ENCODE measurements around the gene SMIM22. TPM values are rescaled to one million over a fixed set of nuclear protein-coding genes. Genes with fewer than 3 reads are reported as not detected.
"Not testable (repeated sequence)": the region's sequence is repeated elsewhere in the genome, so short reads cannot be mapped to it uniquely, and the experiment has no call there.

SMIM22 gene
- total RNA-seq, 1 donor from 2014 or later: not detected

DNA sequence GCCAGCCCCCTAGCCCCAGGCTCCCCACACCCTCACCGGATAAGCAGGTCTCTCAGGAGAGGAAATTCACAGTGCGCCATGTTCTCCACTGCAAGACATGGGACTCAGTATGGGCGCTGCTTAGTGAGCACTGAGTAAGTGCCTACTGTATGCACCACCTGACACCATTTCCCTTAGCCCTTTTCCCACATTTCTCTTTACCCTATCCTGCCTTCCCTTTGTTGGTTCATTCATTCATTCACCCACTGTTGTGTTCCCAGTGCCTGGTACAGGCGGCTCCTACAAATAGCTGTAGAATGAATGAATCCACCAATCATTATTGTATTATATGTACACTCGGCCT lies 17.1 kb upstream of the SMIM22 start:
- Mint-ChIP-seq H3K9me3 (no peaks in the 10 kb centered on the region), H3K4me1 (no peaks in the 10 kb centered on the region), H3K27me3 (no peaks in the 10 kb centered on the region), H3K27ac (no peak overlapping the region), H3K36me3 (ENCODE audit: low read depth) (no peaks in the 10 kb centered on the region), H3K4me3 (no peak overlapping the region)
- DNase-seq: no peak
- intact Hi-C loops (cut with micrococcal nuclease): no loop called here

DNA sequence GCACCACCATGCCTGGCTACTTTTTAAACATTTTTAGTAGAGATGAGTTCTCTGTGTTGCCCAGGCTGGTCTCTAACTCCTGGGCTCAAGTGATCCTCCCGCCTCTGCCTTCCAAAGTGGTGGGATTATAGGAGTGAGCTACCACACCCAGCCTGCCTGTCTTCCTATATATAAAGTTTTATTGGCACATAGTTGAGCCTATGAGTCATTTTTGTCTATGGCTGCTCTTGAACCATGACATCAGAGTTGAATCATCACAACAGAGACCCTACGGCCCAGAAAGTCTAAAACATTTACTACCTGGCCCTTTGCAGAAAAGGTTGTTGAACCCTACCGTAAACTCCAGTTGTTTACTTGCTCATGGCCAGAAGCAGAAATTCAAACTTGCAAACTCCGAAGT lies 14.9 kb upstream of the SMIM22 start:
- H3K27me3 Mint-ChIP-seq: no peaks in the 10 kb centered on the region
- H3K4me1 Mint-ChIP-seq: no peaks in the 10 kb centered on the region
- intact Hi-C loops (cut with micrococcal nuclease): no loop called here
- DNase-seq: no peak
- H3K36me3 Mint-ChIP-seq (ENCODE audit: low read depth): no peaks in the 10 kb centered on the region
- no peaks in the 10 kb centered on the region for H3K9me3 Mint-ChIP-seq
- H3K27ac Mint-ChIP-seq: no peak overlapping the region
- no peak overlapping the region for H3K4me3 Mint-ChIP-seq

DNA sequence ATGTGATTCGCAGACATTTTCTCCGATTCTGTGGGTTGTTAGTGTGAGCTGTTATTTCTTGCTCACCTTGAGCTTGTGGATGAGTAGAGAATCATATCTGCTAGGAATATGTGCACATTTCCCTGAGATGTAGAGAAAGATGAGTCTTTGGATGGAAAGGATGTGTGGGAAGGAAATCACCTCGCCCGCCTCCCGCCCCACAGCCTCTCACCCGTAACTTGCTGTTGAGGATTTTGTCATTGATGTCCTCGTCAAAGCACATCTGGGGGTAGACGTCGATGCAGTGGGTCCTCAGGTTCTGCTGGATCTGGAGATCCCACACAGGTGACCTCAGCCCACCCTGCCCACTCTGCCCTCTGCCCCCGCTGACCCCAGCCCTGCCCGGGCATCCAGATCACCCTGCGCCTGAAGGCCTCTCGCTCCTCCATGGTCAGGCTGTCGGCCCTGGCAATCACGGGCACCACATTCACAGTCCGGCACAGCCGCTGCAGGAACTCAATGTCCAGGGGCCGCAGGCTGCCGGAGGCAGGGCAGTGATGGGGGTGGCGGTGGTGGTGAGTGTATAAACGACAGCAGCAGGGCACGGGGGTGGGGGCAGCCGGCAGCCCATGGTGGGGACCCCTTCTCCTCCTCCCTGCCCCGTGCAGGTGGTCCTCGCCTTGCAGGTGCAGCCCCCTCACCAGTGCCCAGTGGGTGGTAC lies 11.8 kb upstream of the SMIM22 start:
- Mint-ChIP-seq H3K27me3 (no peaks in the 10 kb centered on the region), H3K9me3 (no peaks in the 10 kb centered on the region), H3K4me1 (no peaks in the 10 kb centered on the region), H3K4me3 (no peak overlapping the region), H3K27ac (no peak overlapping the region), H3K36me3 (ENCODE audit: low read depth) (no peaks in the 10 kb centered on the region)
- intact Hi-C loops (cut with micrococcal nuclease): no loop called here
- no peak for DNase-seq

DNA sequence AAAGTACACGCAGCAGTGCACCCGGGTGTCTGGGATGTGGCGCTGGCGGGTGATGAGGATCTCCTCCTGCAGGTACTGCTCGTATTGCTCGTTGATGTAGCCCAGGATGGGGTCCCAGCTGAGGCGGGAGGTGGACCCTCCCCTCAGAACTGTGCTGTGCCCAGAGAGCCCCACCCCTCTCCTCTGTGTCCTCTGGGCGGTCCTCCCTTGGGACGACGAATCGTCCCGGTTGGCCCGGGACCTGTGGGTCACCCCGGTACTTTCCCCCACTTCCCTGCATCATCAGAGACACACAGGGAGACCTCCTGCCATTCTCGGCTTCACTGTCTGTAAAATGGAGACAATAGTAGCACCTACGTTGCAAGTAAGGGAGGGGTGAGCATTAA lies 11.2 kb upstream of the SMIM22 start:
- no peaks in the 10 kb centered on the region for H3K4me1 Mint-ChIP-seq
- no peaks in the 10 kb centered on the region for H3K36me3 Mint-ChIP-seq (ENCODE audit: low read depth)
- no peaks in the 10 kb centered on the region for H3K27me3 Mint-ChIP-seq

DNA sequence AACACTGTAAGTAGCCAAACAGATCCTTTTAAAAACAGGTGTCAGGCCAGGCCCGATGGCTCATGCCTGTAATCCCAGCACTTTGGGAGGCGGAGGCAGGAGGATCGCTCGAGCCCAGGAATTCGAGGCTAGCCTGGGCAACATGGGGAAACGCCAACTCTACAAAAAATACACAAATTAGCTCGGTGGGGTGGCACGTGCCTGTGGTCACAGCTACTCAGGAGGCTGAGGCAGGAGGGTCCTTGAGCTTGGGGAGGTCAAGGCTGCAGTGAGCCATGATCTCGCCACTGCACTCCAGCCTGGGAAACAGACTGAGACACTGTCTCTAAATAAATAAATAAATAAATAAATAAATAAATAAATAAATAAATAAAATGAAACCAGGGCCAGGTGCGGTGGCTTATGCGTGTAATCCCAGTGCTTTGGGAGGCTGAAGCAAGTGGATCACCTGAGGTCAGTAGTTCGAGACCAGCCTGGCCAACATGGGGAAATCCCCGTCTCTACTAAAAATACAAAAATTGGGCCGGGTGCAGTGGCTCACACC lies 10.7 kb upstream of the SMIM22 start:
- DNase-seq; H3K27ac Mint-ChIP-seq; intact Hi-C loops (cut with micrococcal nuclease); H3K4me1 Mint-ChIP-seq; H3K27me3 Mint-ChIP-seq; H3K4me3 Mint-ChIP-seq; H3K9me3 Mint-ChIP-seq; H3K36me3 Mint-ChIP-seq (ENCODE audit: low read depth): not testable (repeated sequence)

More for the DNA sequence above, 11.2 kb upstream of the SMIM22 start:
- Mint-ChIP-seq H3K27ac (no peak overlapping the region), H3K9me3 (no peaks in the 10 kb centered on the region), H3K4me3 (no peak overlapping the region)
- intact Hi-C loops (cut with micrococcal nuclease): no loop called here
- DNase-seq: no peak

DNA sequence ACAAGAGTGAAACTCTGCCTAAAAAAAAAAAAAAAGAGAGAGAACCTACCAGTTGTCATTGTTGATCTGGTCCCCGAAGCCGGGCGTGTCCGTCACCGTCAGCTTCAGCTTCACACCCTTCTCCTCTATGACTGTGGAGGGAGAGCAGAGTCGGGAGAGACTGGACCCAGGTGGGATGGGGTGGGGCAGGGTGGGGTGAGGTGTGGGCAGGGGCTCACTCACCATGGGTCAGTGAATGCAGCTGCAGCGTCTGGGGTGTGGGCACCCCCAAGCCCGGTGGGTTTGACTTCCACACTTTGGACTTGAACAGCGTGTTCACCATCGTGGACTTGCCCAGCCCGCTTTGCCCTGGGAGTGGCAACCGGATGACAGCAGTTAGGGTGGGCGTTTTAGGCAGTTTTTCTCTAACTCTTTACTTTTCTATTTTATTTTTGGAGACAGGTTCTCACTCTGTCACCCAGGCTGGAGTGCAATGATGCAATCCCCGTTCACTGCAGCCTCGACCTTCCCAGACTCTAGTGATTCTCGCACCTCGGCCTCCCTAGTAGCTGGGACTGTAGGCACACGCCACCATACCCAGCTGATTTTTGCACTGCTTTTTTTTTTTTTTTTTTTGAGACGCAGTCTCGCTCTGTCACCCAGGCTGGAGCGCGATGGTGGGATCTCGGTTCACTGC lies 9.3 kb upstream of the SMIM22 start:
- Mint-ChIP-seq H3K27me3 (no peaks in the 10 kb centered on the region), H3K9me3 (no peaks in the 10 kb centered on the region), H3K36me3 (ENCODE audit: low read depth) (no peaks in the 10 kb centered on the region), H3K27ac (no peak overlapping the region), H3K4me3 (no peak overlapping the region), H3K4me1 (peaks cover under 1% of the 10 kb centered on the region)
- DNase-seq: no peak
- intact Hi-C loops (cut with micrococcal nuclease): no loop called here

DNA sequence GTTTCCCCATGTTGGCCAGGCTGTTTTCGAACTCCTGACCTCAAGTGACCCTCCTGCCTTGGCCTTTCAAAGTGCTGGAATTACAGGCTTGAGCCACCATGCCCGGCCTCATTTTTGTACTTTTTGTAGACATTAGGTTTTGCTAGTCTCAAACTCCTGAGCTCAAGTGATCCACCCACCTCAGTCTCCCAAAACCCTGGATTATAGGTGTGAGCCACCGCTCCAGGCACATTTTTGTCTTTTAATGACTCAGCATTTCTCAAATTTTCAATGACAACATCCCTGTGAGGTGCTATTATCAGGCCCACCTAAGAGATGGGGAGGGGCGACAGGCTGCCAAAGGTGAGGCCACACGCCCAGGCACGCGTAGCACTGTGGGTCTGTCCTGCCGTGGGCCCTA lies 8.1 kb upstream of the SMIM22 start:
- Mint-ChIP-seq H3K4me3 (no peak overlapping the region), H3K27ac (no peak overlapping the region), H3K27me3 (peaks cover 1% of the 10 kb centered on the region), H3K9me3 (no peaks in the 10 kb centered on the region), H3K4me1 (peaks cover 4% of the 10 kb centered on the region), H3K36me3 (ENCODE audit: low read depth) (no peaks in the 10 kb centered on the region)
- intact Hi-C loops (cut with micrococcal nuclease): no loop called here
- DNase-seq: no peak

DNA sequence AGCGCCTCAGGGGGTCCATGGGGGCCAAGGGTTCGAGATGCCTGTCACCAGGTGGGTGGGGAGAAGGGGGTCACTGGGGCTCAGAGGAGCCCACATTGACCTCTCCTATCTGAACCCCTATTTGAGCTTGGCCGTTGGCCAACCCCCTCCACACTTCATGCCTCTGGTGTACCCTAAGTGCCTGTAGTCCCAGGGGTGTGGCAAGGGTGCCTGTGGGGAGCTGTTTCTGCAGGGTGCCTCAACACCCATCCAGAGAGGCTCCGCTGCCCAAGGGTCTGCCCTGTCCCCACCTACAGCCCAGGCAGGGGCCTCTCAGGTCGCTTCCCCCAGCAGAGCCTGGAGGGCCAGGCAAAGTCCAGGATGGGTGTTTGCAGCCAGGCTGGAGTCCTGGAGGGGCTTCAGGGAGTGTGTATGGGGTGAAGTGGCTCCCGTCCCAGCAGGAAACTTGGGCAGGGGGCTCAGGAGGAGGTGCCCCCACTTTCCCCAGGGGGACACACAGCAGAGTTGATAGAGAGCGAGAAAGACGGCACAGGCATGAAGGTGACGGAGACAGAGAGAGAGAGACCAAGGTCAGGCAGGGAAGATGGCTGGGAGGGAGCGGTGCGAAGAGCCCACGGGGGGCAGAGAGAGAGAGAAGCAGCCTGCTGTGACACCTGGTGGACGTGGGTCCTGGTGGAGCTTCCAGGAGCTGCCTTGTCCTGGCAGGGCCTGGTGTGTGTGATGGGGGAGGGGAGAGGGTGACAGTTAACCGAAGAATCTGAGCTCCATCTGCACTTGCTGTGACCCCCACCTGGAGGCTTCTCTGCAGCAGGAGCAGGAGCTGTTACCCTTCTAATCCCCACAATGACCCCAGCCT lies 7.3 kb upstream of the SMIM22 start, which contains the start of gene SEPTIN12:
SEPTIN12 (minus strand) TSS at position 719 of the 856 bp plus-strand sequence; CDS start at position 19, 700 bp downstream.
- H3K4me3 Mint-ChIP-seq: no peak within 1 kb of the TSS
- DNase-seq: no peak
- H3K27ac Mint-ChIP-seq: no peak within 1 kb of the TSS
- H3K27me3 Mint-ChIP-seq: peaks cover 1% of the 10 kb centered on the region
- no peaks in the 10 kb centered on the region for H3K36me3 Mint-ChIP-seq (ENCODE audit: low read depth)
- intact Hi-C loops (cut with micrococcal nuclease): no loop called here
- no peaks in the 10 kb centered on the region for H3K9me3 Mint-ChIP-seq
- peaks cover 4% of the 10 kb centered on the region for H3K4me1 Mint-ChIP-seq

DNA sequence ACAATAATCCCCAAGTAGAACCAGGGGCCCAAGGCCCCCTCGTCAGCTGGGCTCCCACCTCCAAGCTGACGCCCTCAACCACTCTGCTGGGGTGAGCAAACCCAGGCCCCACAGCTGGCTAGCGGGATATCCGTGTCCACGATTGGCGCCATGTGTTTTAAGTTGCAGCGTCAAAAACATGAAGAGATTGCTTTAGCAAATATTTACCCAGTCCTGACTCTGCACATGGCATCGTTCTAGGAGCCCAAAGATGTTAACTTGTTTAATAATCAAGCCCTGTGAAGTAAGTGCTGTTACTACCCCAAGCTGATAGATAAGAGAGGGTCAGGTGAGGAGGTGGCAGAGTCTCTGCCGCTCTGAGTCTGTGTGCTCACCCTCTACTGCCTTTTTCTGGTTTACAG lies 6.7 kb upstream of the SMIM22 start:
- H3K27ac Mint-ChIP-seq: no peak overlapping the region
- H3K4me3 Mint-ChIP-seq: no peak overlapping the region
- intact Hi-C loops (cut with micrococcal nuclease): no loop called here
- H3K4me1 Mint-ChIP-seq: peaks cover 4% of the 10 kb centered on the region
- no peak for DNase-seq
- no peaks in the 10 kb centered on the region for H3K9me3 Mint-ChIP-seq
- H3K36me3 Mint-ChIP-seq (ENCODE audit: low read depth): no peaks in the 10 kb centered on the region
- peaks cover 1% of the 10 kb centered on the region for H3K27me3 Mint-ChIP-seq

DNA sequence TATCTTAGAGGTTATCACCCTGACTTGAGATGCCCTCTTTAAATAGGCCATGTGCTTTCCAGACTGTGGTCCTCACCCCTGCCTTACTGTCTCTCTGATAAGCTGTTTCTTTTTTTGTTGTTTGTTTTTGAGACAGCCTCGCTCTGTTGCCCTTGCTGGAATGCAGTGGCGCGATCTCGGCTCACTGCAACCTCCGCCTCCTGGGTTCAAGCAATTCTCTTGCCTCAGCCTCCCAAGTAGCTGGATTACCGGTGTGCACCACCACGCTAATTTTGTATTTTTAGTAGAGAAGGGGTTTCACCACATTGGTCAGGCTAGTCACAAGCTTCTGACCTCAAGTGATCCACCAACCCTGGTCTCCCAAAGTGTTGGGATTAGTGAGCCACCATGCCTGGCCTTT lies 6.3 kb upstream of the SMIM22 start:
- Mint-ChIP-seq H3K27ac (no peak overlapping the region), H3K9me3 (no peaks in the 10 kb centered on the region), H3K4me3 (no peak overlapping the region), H3K27me3 (peaks cover 1% of the 10 kb centered on the region), H3K4me1 (peaks cover 4% of the 10 kb centered on the region), H3K36me3 (ENCODE audit: low read depth) (no peaks in the 10 kb centered on the region)
- DNase-seq: no peak
- intact Hi-C loops (cut with micrococcal nuclease): no loop called here

DNA sequence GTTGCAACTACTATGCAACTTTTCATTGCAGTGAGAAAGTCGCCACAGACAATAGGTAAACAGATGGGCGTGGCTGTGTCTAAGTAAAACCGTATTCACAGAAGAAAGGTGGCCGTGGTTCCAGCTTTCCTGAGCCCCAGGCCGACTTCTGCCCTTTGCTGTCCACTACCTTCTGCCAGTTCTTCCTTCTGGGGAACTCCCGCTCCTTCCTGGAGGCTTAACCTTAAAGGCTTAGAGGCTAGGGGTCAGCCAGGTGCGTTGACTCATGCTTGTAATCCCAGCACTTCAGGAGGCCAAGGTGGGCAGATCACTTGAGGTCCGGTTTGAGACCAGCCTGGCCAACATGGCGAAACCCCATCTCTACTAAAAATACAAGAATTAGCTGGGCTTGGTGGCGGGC lies 4.9 kb upstream of the SMIM22 start:
- intact Hi-C loops (cut with micrococcal nuclease): no loop called here
- Mint-ChIP-seq H3K36me3 (ENCODE audit: low read depth) (no peaks in the 10 kb centered on the region), H3K4me3 (no peak overlapping the region), H3K27me3 (peaks cover 1% of the 10 kb centered on the region), H3K4me1 (peaks cover 4% of the 10 kb centered on the region), H3K27ac (no peak overlapping the region), H3K9me3 (no peaks in the 10 kb centered on the region)
- no peak for DNase-seq

DNA sequence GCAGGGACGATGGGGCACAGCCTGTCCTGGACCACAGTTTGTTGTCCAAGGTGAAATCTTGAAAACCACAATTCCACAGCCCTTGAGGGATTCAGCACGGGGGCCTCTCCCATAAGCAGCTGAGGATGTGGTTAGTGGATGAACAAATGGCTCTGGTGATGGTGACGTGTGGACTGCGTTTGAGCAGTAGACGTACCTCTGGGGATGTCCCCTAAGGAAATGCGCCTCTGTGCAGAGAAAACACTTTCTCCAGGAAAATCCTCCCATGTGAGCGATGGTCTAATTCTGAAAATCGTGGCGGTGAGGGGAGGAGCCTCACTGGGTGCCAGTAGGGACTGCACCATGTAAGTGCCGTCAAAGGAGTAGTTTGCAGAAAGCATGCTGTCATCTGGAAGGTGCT lies 4.3 kb upstream of the SMIM22 start:
- H3K27ac Mint-ChIP-seq: no peak overlapping the region

DNA sequence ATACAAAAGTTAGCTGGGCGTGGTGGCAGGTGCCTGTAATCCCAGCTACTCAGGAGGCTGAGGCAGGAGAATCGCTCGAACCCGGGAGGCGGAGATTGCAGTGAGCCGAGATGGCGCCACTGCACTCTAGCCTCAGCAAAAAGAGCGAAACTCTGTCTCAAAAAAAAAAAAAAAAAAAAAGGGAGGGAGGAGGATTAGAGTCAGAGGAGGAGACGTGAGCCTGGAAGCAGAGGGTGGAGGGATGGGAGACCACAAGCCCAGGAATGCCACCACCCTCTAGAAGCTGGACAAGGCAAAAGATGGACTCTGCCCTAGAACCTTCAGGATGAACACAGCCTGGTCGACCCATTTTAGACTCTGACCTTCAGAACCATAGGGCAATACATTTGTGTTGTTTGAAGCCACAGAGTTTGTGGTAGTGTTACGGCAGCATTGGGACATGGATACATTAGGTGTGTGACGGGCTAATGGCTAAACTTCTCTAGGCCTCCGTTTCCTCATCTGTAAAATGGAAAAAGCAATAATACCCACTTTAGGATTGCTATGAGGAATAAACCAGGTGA lies 2.1 kb upstream of the SMIM22 start:
- no peaks in the 10 kb centered on the region for H3K36me3 Mint-ChIP-seq (ENCODE audit: low read depth)
- H3K4me3 Mint-ChIP-seq: no peak overlapping the region
- H3K4me1 Mint-ChIP-seq: peaks cover 4% of the 10 kb centered on the region
- no peak overlapping the region for H3K27ac Mint-ChIP-seq
- intact Hi-C loops (cut with micrococcal nuclease): no loop called here
- DNase-seq: no peak
- peaks cover 1% of the 10 kb centered on the region for H3K27me3 Mint-ChIP-seq
- no peaks in the 10 kb centered on the region for H3K9me3 Mint-ChIP-seq

More for the DNA sequence above, 4.3 kb upstream of the SMIM22 start:
- Mint-ChIP-seq H3K4me3 (no peak overlapping the region), H3K9me3 (no peaks in the 10 kb centered on the region), H3K27me3 (peaks cover 1% of the 10 kb centered on the region), H3K4me1 (peaks cover 4% of the 10 kb centered on the region), H3K36me3 (ENCODE audit: low read depth) (no peaks in the 10 kb centered on the region)
- intact Hi-C loops (cut with micrococcal nuclease): no loop called here
- DNase-seq: no peak

All from activated CD4-positive, alpha-beta T cell treated with anti-CD3 and anti-CD28 coated beads, Interleukin-2, amount 10 ng/mL, durations not matched to agents 24 days and 14 days (primary cell).